Prostate gland (tissue), 2 donors: ENCODE data around the gene SLC23A3. TPM values are rescaled to one million over a fixed set of nuclear protein-coding genes. Genes with fewer than 3 reads are reported as not detected.

Experiments used
- DNase-seq: peaks from one replicate; pipeline ENCODE4 v3.0.0-alpha.2; 2019; ENCODE audit warnings: low spot score
- H3K27ac ChIP-seq, 2 donors: fragments of 200-600 bp; sonication (generic); 2 replicates each; pipeline ENCODE4 v1.5.1; 2017 to 2019
- H3K27me3 ChIP-seq: fragments of 200-600 bp; sonication (generic); replicated peaks from 2 replicates; pipeline ENCODE4 v1.5.1; 2019; ENCODE audit not compliant: insufficient read depth
- H3K36me3 ChIP-seq, 2 donors: fragments of 200-600 bp; sonication (generic); 1 replicate in 1 of 2; 2 replicates in 1 of 2; pipeline versions ENCODE4 v1.5.1 to v1.8.1; 2017 to 2019
- H3K4me1 ChIP-seq: fragments of 200-600 bp; sonication (generic); replicated peaks from 2 replicates; pipeline ENCODE4 v1.5.1; 2019
- H3K4me3 ChIP-seq, 2 donors: fragments of 200-600 bp; sonication (generic); 2 replicates each; pipeline ENCODE4 v1.5.1; 2017 to 2019
- H3K9me3 ChIP-seq: fragments of 200-600 bp; sonication (generic); 2 replicates; pipeline ENCODE4 v1.5.1; 2017
- POLR2A ChIP-seq: fragments of 450-650 bp; IDR thresholded peaks from one replicate; pipeline ENCODE4 v1.6.1; 2016; ENCODE audit warnings: antibody characterized with exemption, mild to moderate bottlenecking
- POLR2AphosphoS5 ChIP-seq: sonication (generic); formaldehyde crosslinking; IDR thresholded peaks from one replicate; pipeline ENCODE4 v1.6.1; 2017; ENCODE audit warnings: antibody characterized with exemption
- WGBS: methylation state at CpG from one replicate; pipeline ENCODE4 v1.1.5; 2018; 5-methylcytosine and 5-hydroxymethylcytosine counted together
- intact Hi-C: fragments of 100-400 bp; cut with DNase I; formaldehyde crosslinking; loops from one replicate; pipeline ENCODE4 v1.14.2; 2022
- total RNA-seq, 2 donors: library from RNA; depleted of rRNA; stranded (reverse); fragments of >200 nt; gene quantifications; one replicate each; pipeline ENCODE4 v1.1.0, GENCODE V29; 2016
- TF ChIP-seq, protein P1 (sequence below), 4 experiments: fragments of 200-600 bp in 2 of 4; fragments of 450-650 bp in 2 of 4; sonication (generic) in 2 of 4; IDR thresholded peaks; 1 replicate in 3 of 4; 2 replicates in 1 of 4; pipeline ENCODE4 v1.5.1; 2016 to 2019; ENCODE audit warnings: antibody characterized with exemption in 4 of 4, mild to moderate bottlenecking in 2 of 4, moderate library complexity in 2 of 4

Gene SLC23A3
- total RNA-seq, 2 donors from 2014 or later: 2.3 to 2.9 TPM

DNA sequence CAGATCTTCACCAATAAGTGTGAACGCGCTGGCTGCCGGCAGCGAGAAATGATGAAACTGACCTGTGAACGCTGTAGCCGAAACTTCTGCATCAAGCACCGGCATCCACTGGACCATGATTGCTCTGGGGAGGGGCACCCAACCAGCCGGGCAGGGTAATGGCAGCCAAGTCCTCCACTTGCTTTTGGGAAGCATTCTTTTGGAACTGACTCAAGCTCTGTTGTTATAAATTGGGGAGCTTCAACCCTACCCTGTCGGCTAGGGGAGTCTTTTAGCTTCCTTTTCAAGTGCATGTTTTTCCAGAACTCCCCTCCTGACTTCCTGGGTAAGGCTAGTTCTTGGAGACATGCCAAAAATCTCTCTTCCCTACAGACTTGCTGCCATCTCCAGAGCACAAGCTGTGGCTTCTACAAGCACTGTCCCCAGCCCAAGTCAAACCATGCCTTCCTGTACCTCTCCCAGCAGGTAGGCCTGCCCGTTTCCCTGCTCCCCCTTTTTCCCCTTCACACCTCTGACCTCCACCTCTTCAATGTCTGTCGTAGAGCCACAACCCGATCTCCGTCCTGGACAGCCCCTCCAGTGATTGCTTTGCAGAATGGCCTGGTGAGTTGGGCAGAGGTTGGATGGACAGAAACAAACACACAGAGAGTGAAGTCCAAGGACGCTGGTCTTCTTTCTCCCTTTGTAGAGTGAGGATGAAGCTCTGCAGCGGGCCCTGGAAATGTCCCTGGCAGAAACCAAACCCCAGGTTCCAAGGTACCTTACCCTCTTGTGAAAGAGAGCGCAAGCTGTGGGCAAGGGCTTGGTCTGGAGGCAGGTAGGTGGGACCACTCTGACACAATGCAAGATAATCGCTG, 38.3 kb upstream of the SLC23A3 start:
- H3K36me3 ChIP-seq: peaks cover 3 to 4% of the 10 kb centered on the region in 2 donors
- peaks cover 11% of the 10 kb centered on the region for H3K4me1 ChIP-seq
- peak; percentile 33 for TF ChIP-seq POLR2AphosphoS5
- no peak for TF ChIP-seq POLR2A
- TF ChIP-seq, protein P1, sequence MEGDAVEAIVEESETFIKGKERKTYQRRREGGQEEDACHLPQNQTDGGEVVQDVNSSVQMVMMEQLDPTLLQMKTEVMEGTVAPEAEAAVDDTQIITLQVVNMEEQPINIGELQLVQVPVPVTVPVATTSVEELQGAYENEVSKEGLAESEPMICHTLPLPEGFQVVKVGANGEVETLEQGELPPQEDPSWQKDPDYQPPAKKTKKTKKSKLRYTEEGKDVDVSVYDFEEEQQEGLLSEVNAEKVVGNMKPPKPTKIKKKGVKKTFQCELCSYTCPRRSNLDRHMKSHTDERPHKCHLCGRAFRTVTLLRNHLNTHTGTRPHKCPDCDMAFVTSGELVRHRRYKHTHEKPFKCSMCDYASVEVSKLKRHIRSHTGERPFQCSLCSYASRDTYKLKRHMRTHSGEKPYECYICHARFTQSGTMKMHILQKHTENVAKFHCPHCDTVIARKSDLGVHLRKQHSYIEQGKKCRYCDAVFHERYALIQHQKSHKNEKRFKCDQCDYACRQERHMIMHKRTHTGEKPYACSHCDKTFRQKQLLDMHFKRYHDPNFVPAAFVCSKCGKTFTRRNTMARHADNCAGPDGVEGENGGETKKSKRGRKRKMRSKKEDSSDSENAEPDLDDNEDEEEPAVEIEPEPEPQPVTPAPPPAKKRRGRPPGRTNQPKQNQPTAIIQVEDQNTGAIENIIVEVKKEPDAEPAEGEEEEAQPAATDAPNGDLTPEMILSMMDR (IDR thresholded peaks at IDR 0.05): no peak
- H3K27ac ChIP-seq: peak overlapping the region; percentile 98 to 99
- peak; percentile 33 for DNase-seq
- intact Hi-C loops: no loop called here
- H3K4me3 ChIP-seq: peak overlapping the region in 1 of 2 donors; percentile 74
- H3K27me3 ChIP-seq: no peaks in the 10 kb centered on the region
- WGBS: 46% methylated on average over 17 of the region's 17 CpGs
- H3K9me3 ChIP-seq: no peaks in the 10 kb centered on the region

DNA sequence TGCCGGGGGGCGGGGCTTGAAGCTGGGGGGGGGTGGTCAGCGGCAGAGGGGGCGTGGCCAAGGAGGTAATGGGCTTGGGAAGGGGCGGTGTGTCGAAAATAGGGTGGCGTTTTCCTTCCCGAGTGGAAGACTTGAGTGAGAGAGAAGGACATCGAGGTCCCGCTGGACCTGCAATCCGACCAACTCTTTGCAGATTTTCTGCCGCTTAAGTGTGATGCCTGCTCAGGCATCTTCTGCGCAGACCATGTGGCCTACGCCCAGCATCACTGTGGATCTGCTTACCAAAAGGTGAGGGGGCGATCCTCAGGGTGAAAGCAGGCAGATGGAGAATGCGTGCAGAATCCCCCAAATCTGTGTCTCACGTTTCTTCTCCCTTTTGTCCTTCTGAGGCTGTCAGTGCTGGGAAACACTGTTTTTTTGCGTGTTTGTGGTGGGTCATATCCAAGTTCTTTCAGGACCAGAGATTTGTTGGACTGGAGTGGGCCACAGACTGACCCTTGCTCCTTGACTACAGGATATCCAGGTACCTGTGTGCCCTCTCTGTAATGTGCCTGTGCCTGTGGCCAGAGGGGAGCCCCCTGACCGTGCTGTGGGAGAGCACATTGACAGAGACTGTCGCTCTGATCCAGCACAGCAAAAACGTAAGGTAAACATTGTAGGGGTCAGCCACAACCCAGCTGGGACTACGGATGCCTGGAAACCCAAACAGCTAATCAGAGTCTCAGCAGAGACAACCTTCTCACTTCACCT, 37.5 kb upstream of the SLC23A3 start:
- TF ChIP-seq POLR2A: no peak
- TF ChIP-seq, protein P1 (IDR thresholded peaks at IDR 0.05): no peak
- TF ChIP-seq POLR2AphosphoS5: no peak
- H3K9me3 ChIP-seq: no peaks in the 10 kb centered on the region
- peak overlapping the region; percentile 98 to 99 for H3K27ac ChIP-seq
- intact Hi-C loops: no loop called here
- no peak for DNase-seq
- H3K4me1 ChIP-seq: peaks cover 11% of the 10 kb centered on the region
- WGBS: 8% methylated on average over 18 of the region's 22 CpGs
- peak overlapping the region; percentile 71 to 74 for H3K4me3 ChIP-seq
- H3K27me3 ChIP-seq: no peaks in the 10 kb centered on the region
- H3K36me3 ChIP-seq: peaks cover 3 to 4% of the 10 kb centered on the region in 2 donors

DNA sequence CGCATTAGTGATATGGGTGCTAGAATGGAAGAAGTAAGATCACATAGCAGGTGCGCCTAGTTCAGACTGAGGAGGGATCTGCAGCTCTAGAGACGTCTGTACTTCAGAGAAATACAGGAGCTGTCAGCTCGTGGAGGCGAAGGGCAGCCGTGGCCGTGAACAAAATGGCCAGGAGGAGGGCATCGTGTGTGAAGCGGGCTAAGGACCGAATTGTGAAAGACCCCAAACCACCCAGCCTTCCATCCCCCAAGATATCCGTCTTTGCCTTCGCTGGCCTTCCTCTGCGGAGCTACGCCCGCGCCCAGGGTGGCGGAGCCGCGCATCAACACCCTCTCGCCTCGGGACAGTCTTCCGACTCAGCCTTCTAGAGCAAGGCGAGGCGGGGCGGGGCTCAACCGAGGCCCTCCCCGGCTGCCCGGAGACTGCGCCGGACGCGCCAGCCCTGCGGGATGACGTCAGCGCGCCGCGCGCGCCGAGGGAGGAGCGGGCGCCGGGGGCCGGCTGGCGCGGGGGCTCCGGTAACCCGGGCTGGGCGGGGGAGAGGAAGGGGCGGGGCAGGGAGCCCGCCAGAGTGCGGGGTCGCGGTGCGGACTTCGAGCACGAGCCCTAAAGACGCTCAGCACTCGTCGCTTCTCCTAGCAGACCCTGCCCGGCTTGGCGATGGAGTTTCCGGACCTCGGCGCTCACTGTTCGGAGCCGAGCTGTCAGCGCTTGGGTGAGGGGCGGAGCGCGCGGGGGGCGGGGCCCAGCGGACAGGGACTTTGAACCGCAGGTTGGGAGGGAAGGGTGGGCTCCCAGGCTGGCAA, 36.7 kb upstream of the SLC23A3 start, which contains the start of gene ZFAND2B:
Gene ZFAND2B, plus strand, starts transcription at position 455 of the 806 bp plus-strand sequence. Its CDS starts 206 bp downstream, at position 661.
- WGBS: under 1% methylated on average over 60 of the region's 76 CpGs
- Histone ChIP-seq H3K4me1 (peaks cover 11% of the 10 kb centered on the region), H3K4me3 (peak within 1 kb of the TSS; percentile 71 to 74), H3K27me3 (no peaks in the 10 kb centered on the region), H3K9me3 (no peaks in the 10 kb centered on the region), H3K27ac (peak within 1 kb of the TSS; percentile 98 to 99), H3K36me3 (peaks cover 0 to 4% of the 10 kb centered on the region in 2 donors)
- intact Hi-C loops: loop anchor here (1.0 kb wide), 1 partner anchor 46 kb away; the partner anchor contains the start of gene NHEJ1
- TF ChIP-seq POLR2AphosphoS5: peak; percentile 100
- TF ChIP-seq, protein P1 (IDR thresholded peaks at IDR 0.05): peak in 2 of 4 experiments; percentile 36 to 57
- peak; percentile 100 for TF ChIP-seq POLR2A
- peak; percentile 96 for DNase-seq

DNA sequence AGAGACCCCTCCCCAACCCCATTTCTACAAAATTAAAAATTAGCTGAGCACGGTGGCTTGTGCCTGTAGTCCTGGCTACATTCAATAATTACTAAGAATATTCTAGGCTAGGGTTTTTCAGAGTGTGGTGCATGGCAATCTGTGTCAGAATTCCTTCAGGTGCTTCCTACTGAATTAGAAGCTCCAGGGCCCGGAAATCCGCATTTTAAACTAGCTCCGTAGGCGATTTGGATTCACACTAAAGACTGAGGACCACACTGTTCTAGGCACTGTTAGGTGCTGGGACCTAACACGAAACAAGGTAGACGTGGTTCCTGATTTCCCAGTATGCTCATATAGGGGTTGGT, 36.1 kb upstream of the SLC23A3 start:
- TF ChIP-seq, protein P1 (IDR thresholded peaks at IDR 0.05): no peak
- TF ChIP-seq POLR2AphosphoS5: no peak
- no peak for TF ChIP-seq POLR2A
- H3K4me3 ChIP-seq: peak overlapping the region; percentile 71 to 74
- peaks cover 0 to 4% of the 10 kb centered on the region in 2 donors for H3K36me3 ChIP-seq
- intact Hi-C loops: loop anchor here (1.0 kb wide), 1 partner anchor 46 kb away; the partner anchor contains the start of gene NHEJ1
- H3K9me3 ChIP-seq: no peaks in the 10 kb centered on the region
- 10% methylated on average over 7 of the region's 7 CpGs for WGBS
- peaks cover 11% of the 10 kb centered on the region for H3K4me1 ChIP-seq
- no peak for DNase-seq
- H3K27ac ChIP-seq: peak overlapping the region; percentile 98 to 99
- H3K27me3 ChIP-seq: no peaks in the 10 kb centered on the region
